Measurements from ENCODE around the gene RABGAP1L.
"Not testable (repeated sequence)": the region's sequence is repeated elsewhere in the genome, so short reads cannot be mapped to it uniquely, and the experiment has no call there.

RABGAP1L gene

DNA sequence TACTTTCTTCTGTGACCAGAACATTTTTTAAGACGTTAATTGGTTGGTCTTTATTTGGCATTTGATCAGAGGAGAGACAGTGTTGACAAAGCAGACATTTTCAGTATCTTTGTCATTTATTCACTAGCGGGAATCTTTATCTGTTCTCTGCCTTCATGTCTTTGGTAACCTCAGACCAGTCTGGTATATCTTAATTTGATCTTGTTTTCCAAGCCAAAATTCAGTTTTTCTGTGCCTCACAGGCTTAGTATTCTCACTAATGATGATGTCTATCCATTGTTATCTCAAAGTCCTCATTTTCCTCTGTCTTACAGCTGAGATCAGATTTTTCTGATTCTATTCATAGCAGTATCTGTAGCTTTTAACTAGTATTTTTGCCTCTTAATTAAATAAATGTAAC lies 447.2 kb downstream of the RABGAP1L start:
- TF ChIP-seq FEZF1 (tag by site-specific recombination; IDR thresholded peaks at IDR 0.05) = no peak
- no peak for TF ChIP-seq ZNF280D (tag by site-specific recombination; IDR thresholded peaks at IDR 0.05)
- Histone ChIP-seq H3K4me3 (ENCODE audit: low read depth, low read length) (no peak overlapping the region), H3K4me1 (ENCODE audit: control insufficient read depth, insufficient read depth, low read length) (no peaks in the 10 kb centered on the region), H3K9me3 (ENCODE audit: control insufficient read depth, insufficient read depth, low read depth, low read length) (no peaks in the 10 kb centered on the region), H3K27ac (ENCODE audit: extremely low read depth, low read depth, low read length) (no peak overlapping the region), H3K36me3 (ENCODE audit: control insufficient read depth in 2 of 2, insufficient read depth in 1 of 2, low read length in 2 of 2) (no peaks in the 10 kb centered on the region)
- CTCF ChIA-PET = no interaction called here
- POLR2A ChIA-PET = no interaction called here

GRCh38 chr1:174617905-174618304 lies 458.6 kb downstream of the RABGAP1L start:
- CTCF ChIA-PET; H3K4me3 ChIP-seq (ENCODE audit: low read depth, low read length); POLR2A ChIA-PET; H3K36me3 ChIP-seq (ENCODE audit: control insufficient read depth in 2 of 2, insufficient read depth in 1 of 2, low read length in 2 of 2); H3K9me3 ChIP-seq (ENCODE audit: control insufficient read depth, insufficient read depth, low read depth, low read length); H3K4me1 ChIP-seq (ENCODE audit: control insufficient read depth, insufficient read depth, low read length); H3K27ac ChIP-seq (ENCODE audit: extremely low read depth, low read depth, low read length): not testable (repeated sequence)

DNA sequence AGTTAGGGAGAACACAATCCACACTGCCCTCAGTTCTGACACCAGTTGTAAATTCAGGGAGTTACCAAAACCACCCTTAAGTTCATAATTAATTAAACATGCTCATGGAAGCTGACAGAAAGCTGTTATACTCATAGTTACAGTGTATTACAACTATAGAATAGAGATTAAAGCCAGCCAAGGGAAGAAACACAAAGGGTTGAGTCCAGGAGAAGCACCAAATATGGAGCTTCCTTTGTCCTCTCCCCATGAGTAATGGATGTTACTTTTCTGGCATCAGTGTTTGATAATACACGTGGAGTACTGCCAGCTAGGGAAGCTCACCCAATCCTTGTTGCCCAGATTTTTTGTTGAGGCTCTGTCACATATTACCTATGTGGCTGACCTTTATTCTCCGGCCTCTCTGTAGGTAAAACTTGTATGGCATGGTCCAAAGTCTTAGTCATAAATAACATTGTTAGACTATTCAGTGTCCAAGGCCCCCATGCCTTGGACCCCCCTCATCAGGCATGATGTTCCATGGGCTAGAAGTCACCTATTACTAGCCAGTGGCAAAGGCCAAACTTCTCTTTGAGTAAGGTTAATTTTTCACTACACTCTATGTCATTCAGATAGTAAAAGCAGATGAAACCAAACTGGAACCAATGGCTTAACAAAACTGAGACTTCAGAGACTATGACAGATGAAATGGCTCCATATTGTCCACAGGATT lies 464.2 kb downstream of the RABGAP1L start:
- no peak overlapping the region for H3K4me3 ChIP-seq (ENCODE audit: low read depth, low read length)
- no peaks in the 10 kb centered on the region for H3K9me3 ChIP-seq (ENCODE audit: control insufficient read depth, insufficient read depth, low read depth, low read length)
- no peaks in the 10 kb centered on the region for H3K4me1 ChIP-seq (ENCODE audit: control insufficient read depth, insufficient read depth, low read length)
- TF ChIP-seq ZSCAN30 (tag by site-specific recombination; IDR thresholded peaks at IDR 0.05) (no peak), ZFP3 (tag by site-specific recombination; IDR thresholded peaks at IDR 0.05; ENCODE audit: low read depth) (no peak), ZNF394 (tag by site-specific recombination; IDR thresholded peaks at IDR 0.05; ENCODE audit: borderline replicate concordance) (no peak), REPIN1 (tag by site-specific recombination; IDR thresholded peaks at IDR 0.05; ENCODE audit: low read depth) (no peak), HOXA7 (CRISPR knock-in tag; IDR thresholded peaks at IDR 0.05; ENCODE audit: borderline replicate concordance) (no peak), KLF10 (tag by site-specific recombination; IDR thresholded peaks at IDR 0.05) (no peak), ZNF169 (tag by site-specific recombination; IDR thresholded peaks at IDR 0.05) (no peak), ZNF596 (tag by site-specific recombination; IDR thresholded peaks at IDR 0.05) (no peak), ZNF549 (tag by site-specific recombination; IDR thresholded peaks at IDR 0.05) (no peak), ZNF223 (tag by site-specific recombination; IDR thresholded peaks at IDR 0.05) (no peak), ZNF776 (tag by site-specific recombination; IDR thresholded peaks at IDR 0.05; ENCODE audit: borderline replicate concordance) (no peak), ZNF792 (tag by site-specific recombination; IDR thresholded peaks at IDR 0.05) (no peak), ZNF221 (tag by site-specific recombination; IDR thresholded peaks at IDR 0.05; ENCODE audit: borderline replicate concordance) (no peak)
- POLR2A ChIA-PET = no interaction called here
- no peaks in the 10 kb centered on the region for H3K36me3 ChIP-seq (ENCODE audit: control insufficient read depth in 2 of 2, insufficient read depth in 1 of 2, low read length in 2 of 2)
- H3K27ac ChIP-seq (ENCODE audit: extremely low read depth, low read depth, low read length) = no peak overlapping the region
- CTCF ChIA-PET = no interaction called here

All from HEK293 (cell line).